ENCODE measurements around the gene ABCD3. TPM values are rescaled to one million over a fixed set of nuclear protein-coding genes. Genes with fewer than 3 reads are reported as not detected.

Gene ABCD3
- total and polyA plus RNA-seq, 2 experiments from 2014 or later, result 31.8 to 41.7 TPM

DNA sequence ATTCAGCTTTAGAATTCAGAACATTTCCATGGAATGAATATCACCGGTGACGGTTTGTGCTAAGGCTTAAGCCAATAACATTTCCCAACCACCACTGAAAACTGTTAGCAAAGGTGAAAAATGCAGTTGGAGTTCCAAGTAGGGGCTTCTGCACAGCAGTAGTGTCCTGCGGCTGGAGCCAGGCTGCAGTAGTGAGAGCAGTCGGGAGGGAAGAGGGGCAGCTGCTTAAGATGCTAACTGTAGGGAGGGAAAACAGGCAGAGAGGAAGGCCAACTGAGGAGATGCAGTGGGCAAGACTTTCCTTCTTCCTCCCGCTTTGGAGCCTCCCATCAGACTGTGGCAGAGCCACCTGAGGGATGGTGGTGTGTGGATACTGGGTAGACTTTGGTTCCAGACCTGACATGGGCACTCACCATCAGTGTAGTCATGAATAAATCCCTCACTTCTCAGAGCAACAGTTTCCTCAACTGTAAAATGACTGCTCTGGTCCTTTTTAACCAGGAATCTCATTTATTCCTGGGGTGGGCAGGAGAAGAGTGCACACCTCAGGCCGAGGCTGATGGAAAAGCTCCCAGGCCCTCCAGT, 120.1 kb downstream of the ABCD3 start:
- Histone ChIP-seq H3K4me1 (ENCODE audit: insufficient read depth) (peaks cover 51% of the 10 kb centered on the region), H3K27me3 (replicated peaks; ENCODE audit: insufficient read depth) (no peaks in the 10 kb centered on the region), H4K20me1 (ENCODE audit: insufficient read depth) (no peaks in the 10 kb centered on the region), H3K4me2 (ENCODE audit: unreplicated experiment) (peak overlapping the region; percentile 96), H3F3A (ENCODE audit: insufficient read depth) (peaks cover 89% of the 10 kb centered on the region), H3K9me2 (ENCODE audit: insufficient read depth) (no peaks in the 10 kb centered on the region), H3K36me3 (ENCODE audit: low read depth) (peaks cover 52% of the 10 kb centered on the region), H2AFZ (no peak overlapping the region), H3K79me2 (ENCODE audit: insufficient read depth) (peaks cover 66% of the 10 kb centered on the region), H3K9me3 (ENCODE audit: low read depth) (no peaks in the 10 kb centered on the region), H3K9ac (peak overlapping the region; percentile 83; the same call in 1 of the 2 replicates), H3K27ac (no peak overlapping the region), H3K4me3 (peak overlapping the region; percentile 90)
- WGBS, 2 experiments (ENCODE audit: low coverage in 1 of 2, low lambda C conversion rate in 2 of 2, missing lambda C conversion rate in 2 of 2), result 89 to 90% methylated on average over 6 of the region's 6 CpGs
- TF ChIP-seq EZH2 (IDR thresholded peaks at IDR 0.05; ENCODE audit: insufficient read depth, poor library complexity, severe bottlenecking) (no peak), EZH2phosphoT487 (IDR thresholded peaks at IDR 0.05; ENCODE audit: insufficient read depth, low read depth) (no peak)
- in situ Hi-C loops (cut with MboI), result no loop called here
- DNase-seq, result no peak

- Histone ChIP-seq H3K4me3 (peak overlapping the region; percentile 90), H3K79me2 (ENCODE audit: insufficient read depth) (peaks cover 66% of the 10 kb centered on the region), H3K4me2 (ENCODE audit: unreplicated experiment) (peak overlapping the region; percentile 96), H3K4me1 (ENCODE audit: insufficient read depth) (peaks cover 62% of the 10 kb centered on the region), H3K27ac (peak overlapping the region; percentile 22), H3K36me3 (ENCODE audit: low read depth) (peaks cover 47% of the 10 kb centered on the region), H3K9me3 (ENCODE audit: low read depth) (no peaks in the 10 kb centered on the region), H2AFZ (no peak overlapping the region), H3K27me3 (replicated peaks; ENCODE audit: insufficient read depth) (no peaks in the 10 kb centered on the region), H3F3A (ENCODE audit: insufficient read depth) (peaks cover 90% of the 10 kb centered on the region), H3K9me2 (ENCODE audit: insufficient read depth) (no peaks in the 10 kb centered on the region), H3K9ac (peak overlapping the region; percentile 83), H4K20me1 (ENCODE audit: insufficient read depth) (no peaks in the 10 kb centered on the region)
- peak; percentile 82 for DNase-seq
- no peak for TF ChIP-seq EZH2phosphoT487 (IDR thresholded peaks at IDR 0.05; ENCODE audit: insufficient read depth, low read depth)
- no peak for TF ChIP-seq EZH2 (IDR thresholded peaks at IDR 0.05; ENCODE audit: insufficient read depth, poor library complexity, severe bottlenecking)
- in situ Hi-C loops (cut with MboI), result no loop called here
- WGBS, 2 experiments (ENCODE audit: low coverage in 1 of 2, low lambda C conversion rate in 2 of 2, missing lambda C conversion rate in 2 of 2), result 3 to 4% methylated on average over 3 of the region's 3 CpGs
Measured at GRCh38 chr1:94539496-94539895, 121.3 kb downstream of the ABCD3 start.

DNA sequence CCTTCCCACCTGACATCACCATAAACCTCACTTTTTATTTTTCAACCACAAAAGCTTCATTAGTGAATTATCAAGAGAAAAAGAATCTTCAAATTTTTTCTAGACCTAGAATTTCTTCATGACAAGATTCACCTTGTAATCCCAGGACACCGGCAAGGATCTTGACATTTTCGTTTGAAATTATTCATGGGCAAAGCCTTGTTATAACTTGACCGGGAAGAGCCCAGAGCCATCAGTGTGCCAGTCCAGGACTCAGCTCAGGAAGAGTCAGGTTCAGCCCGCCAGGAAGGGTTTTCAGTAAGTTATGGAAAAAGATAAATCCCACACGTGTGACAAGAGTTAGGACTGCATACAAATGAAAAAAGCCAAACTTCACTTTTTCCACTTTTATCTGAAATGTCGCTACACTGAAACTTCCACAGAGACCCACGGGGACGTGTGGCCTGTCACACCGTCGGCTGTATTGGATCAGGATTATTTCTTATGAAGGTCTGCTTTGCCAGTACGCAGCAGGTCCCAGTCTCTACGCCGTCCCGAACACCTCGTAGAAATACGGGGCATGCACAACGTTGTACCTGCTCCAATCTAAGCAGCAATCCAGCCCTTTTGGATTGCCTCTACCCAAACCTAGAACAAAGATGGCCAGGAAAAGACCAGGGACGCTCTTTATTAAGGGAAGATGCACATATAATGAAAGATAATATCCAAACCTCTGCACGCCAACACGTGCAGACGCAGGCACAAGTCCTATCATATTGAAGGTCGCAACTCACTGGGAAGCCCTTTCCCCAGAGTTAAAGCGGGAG, 122.5 kb downstream of the ABCD3 start:
- no peak for TF ChIP-seq EZH2phosphoT487 (IDR thresholded peaks at IDR 0.05; ENCODE audit: insufficient read depth, low read depth)
- TF ChIP-seq EZH2 (IDR thresholded peaks at IDR 0.05; ENCODE audit: insufficient read depth, poor library complexity, severe bottlenecking), result no peak
- H4K20me1 ChIP-seq (ENCODE audit: insufficient read depth), result no peaks in the 10 kb centered on the region
- 48 to 51% methylated on average over 23 of the region's 23 CpGs for WGBS, 2 experiments (ENCODE audit: low coverage in 1 of 2, low lambda C conversion rate in 2 of 2, missing lambda C conversion rate in 2 of 2)

DNA sequence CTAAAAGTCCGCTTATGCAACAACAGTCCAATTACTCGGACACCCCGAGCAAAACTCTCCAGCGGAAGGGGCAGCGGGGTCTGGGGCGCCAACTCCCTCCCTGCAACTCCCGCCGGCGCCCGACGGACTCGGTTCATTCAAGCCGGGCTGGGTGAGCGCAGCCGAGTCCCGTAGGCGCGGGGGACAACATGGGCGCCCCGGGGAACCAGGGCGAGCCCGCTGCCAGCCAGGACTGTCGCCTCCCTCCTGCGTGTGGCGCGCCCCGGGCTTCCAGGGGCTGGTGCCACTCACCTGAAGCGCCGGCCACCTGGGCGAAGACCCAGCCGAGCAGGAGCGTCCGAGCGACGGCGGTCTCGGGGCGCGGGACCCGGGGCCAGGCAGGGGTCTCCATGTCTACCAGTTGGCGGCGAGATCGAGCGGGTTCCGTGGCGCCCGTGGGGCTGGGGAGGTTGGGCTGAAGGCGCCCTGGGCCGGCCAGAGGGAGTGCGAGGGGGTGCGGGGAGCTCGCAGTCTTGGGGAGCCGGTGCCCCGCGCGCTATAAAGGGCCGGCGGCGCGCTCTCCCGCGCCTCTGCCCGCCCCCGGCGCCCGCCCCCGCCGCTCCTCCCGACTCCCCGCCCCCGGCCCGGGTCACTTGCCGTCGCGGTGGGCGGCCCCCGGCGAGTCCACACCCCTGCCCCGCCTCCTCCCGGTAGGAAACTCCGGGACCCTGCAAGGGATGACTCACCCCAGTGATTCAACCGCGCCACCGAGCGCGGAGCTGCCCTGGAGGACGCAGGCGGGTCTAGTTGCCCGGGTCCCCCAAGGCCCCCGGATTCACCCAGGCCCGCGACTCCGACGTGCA, 123.3 kb downstream of the ABCD3 start, which contains the start of gene F3:
TSS of gene F3 (minus strand) at position 514 of the 842 bp plus-strand sequence. CDS start at position 391, 123 bp downstream.
- no peaks in the 10 kb centered on the region for H4K20me1 ChIP-seq (ENCODE audit: insufficient read depth)
- H3K4me2 ChIP-seq (ENCODE audit: unreplicated experiment), result peak within 1 kb of the TSS; percentile 96
- peaks cover 27% of the 10 kb centered on the region for H3K36me3 ChIP-seq (ENCODE audit: low read depth)
- WGBS, 2 experiments (ENCODE audit: low coverage in 1 of 2, low lambda C conversion rate in 2 of 2, missing lambda C conversion rate in 2 of 2), result 1 to 3% methylated on average over 53 to 68 of the region's 94 CpGs
- peak; percentile 94 for DNase-seq
- peak within 1 kb of the TSS; percentile 90 for H3K4me3 ChIP-seq
- H3K79me2 ChIP-seq (ENCODE audit: insufficient read depth), result peaks cover 50% of the 10 kb centered on the region
- peaks cover 74% of the 10 kb centered on the region for H3K4me1 ChIP-seq (ENCODE audit: insufficient read depth)
- no peaks in the 10 kb centered on the region for H3K9me2 ChIP-seq (ENCODE audit: insufficient read depth)
- in situ Hi-C loops (cut with MboI), result no loop called here
- TF ChIP-seq EZH2phosphoT487 (IDR thresholded peaks at IDR 0.05; ENCODE audit: insufficient read depth, low read depth) (no peak), EZH2 (IDR thresholded peaks at IDR 0.05; ENCODE audit: insufficient read depth, poor library complexity, severe bottlenecking) (no peak)
- H3K9me3 ChIP-seq (ENCODE audit: low read depth), result no peaks in the 10 kb centered on the region
- H3K27ac ChIP-seq, result peak within 1 kb of the TSS; percentile 78
- peak within 1 kb of the TSS; percentile 50 for H2AFZ ChIP-seq
- peak within 1 kb of the TSS; percentile 83 for H3K9ac ChIP-seq
- no peaks in the 10 kb centered on the region for H3K27me3 ChIP-seq (replicated peaks; ENCODE audit: insufficient read depth)
- H3F3A ChIP-seq (ENCODE audit: insufficient read depth), result peaks cover 81% of the 10 kb centered on the region

More for the DNA sequence above, 122.5 kb downstream of the ABCD3 start:
- peak overlapping the region; percentile 90 for H3K4me3 ChIP-seq
- in situ Hi-C loops (cut with MboI), result no loop called here
- peak overlapping the region; percentile 50 for H2AFZ ChIP-seq
- no peaks in the 10 kb centered on the region for H3K9me2 ChIP-seq (ENCODE audit: insufficient read depth)
- H3K79me2 ChIP-seq (ENCODE audit: insufficient read depth), result peaks cover 58% of the 10 kb centered on the region
- peaks cover 74% of the 10 kb centered on the region for H3K4me1 ChIP-seq (ENCODE audit: insufficient read depth)
- H3K9me3 ChIP-seq (ENCODE audit: low read depth), result no peaks in the 10 kb centered on the region
- peaks cover 89% of the 10 kb centered on the region for H3F3A ChIP-seq (ENCODE audit: insufficient read depth)
- H3K27ac ChIP-seq, result peak overlapping the region; percentile 78
- H3K27me3 ChIP-seq (replicated peaks; ENCODE audit: insufficient read depth), result no peaks in the 10 kb centered on the region
- peak; percentile 33 for DNase-seq
- peak overlapping the region; percentile 83 for H3K9ac ChIP-seq
- peak overlapping the region; percentile 96 for H3K4me2 ChIP-seq (ENCODE audit: unreplicated experiment)
- H3K36me3 ChIP-seq (ENCODE audit: low read depth), result peaks cover 35% of the 10 kb centered on the region

Data from GM23248 (cell line).